Peyer's patch (tissue), 4 donors: ENCODE results near the gene TRIM4. TPM values are rescaled to one million over a fixed set of nuclear protein-coding genes. Genes with fewer than 3 reads are reported as not detected.
"Not testable (repeated sequence)": the region's sequence is repeated elsewhere in the genome, so short reads cannot be mapped to it uniquely, and the experiment has no call there.

ENCODE experiments used
- DNase-seq, 3 donors: peaks; one replicate each; pipeline ENCODE4 v3.0.0-alpha.2; 2017 to 2019
- H3K27ac ChIP-seq, 4 donors: fragments of 200-600 bp; sonication (generic); one replicate each; pipeline ENCODE4 v1.5.1; 2016 to 2019
- H3K27me3 ChIP-seq, 2 donors: fragments of 200-600 bp; sonication (generic); one replicate each; pipeline ENCODE4 v1.5.1; 2019
- H3K36me3 ChIP-seq, 3 donors: fragments of 200-600 bp; sonication (generic); one replicate each; pipeline ENCODE4 v1.5.1; 2016 to 2019
- H3K4me1 ChIP-seq, 4 donors: fragments of 200-600 bp; sonication (generic); one replicate each; pipeline ENCODE4 v1.5.1; 2016 to 2019
- H3K4me3 ChIP-seq, 4 donors: fragments of 200-600 bp; sonication (generic); 1 replicate in 3 of 4; 2 replicates in 1 of 4; pipeline ENCODE4 v1.5.1; 2016 to 2019; ENCODE audit warnings: mild to moderate bottlenecking in 1 of 4
- H3K9me3 ChIP-seq, 4 donors: fragments of 200-600 bp; sonication (generic); one replicate each; pipeline ENCODE4 v1.5.1; 2016 to 2019; ENCODE audit warnings: mild to moderate bottlenecking in 1 of 4
- CTCF ChIP-seq, 6 experiments: fragments of 450-650 bp in 4 of 6; fragments of 200-600 bp in 2 of 6; sonication (generic) in 1 of 6; IDR thresholded peaks; one replicate each; pipeline ENCODE4 v1.5.1; 2017 to 2019; ENCODE audit warnings: antibody characterized with exemption in 6 of 6, mild to moderate bottlenecking in 3 of 6, moderate library complexity in 1 of 6
- POLR2A ChIP-seq, 2 donors: fragments of 450-650 bp; IDR thresholded peaks; one replicate each; pipeline ENCODE4 v1.5.1; 2017; ENCODE audit warnings: antibody characterized with exemption in 2 of 2, mild to moderate bottlenecking in 2 of 2, moderate library complexity in 2 of 2
- total RNA-seq, 4 donors: library from RNA; depleted of rRNA; stranded (reverse); fragments of >200 nt; gene quantifications; one replicate each; pipeline ENCODE4 v1.1.0, GENCODE V29; 2016

Gene TRIM4
- total RNA-seq, 4 donors from 2014 or later: 52.1 to 80.9 (median 59.9) TPM

- Histone ChIP-seq H3K9me3 (no peaks in the 10 kb centered on the region), H3K4me1 (no peaks in the 10 kb centered on the region), H3K36me3 (peaks cover 0 to 28% (median 0%) of the 10 kb centered on the region in 3 donors), H3K27me3 (no peaks in the 10 kb centered on the region), H3K27ac (no peak overlapping the region), H3K4me3 (no peak overlapping the region)
- TF ChIP-seq CTCF (IDR thresholded peaks at IDR 0.05): no peak
- no peak for TF ChIP-seq POLR2A (IDR thresholded peaks at IDR 0.05)
- DNase-seq: no peak
Observed at GRCh38 chr7:99893280-99893679, 26.1 kb downstream of the TRIM4 start.

GRCh38 chr7:99890348-99890747 lies 29.0 kb downstream of the TRIM4 start:
- peaks cover 0 to 27% (median 0%) of the 10 kb centered on the region in 3 donors for H3K36me3 ChIP-seq
- not testable (repeated sequence) for H3K4me3 ChIP-seq, DNase-seq, H3K27ac ChIP-seq, H3K4me1 ChIP-seq, H3K27me3 ChIP-seq, H3K9me3 ChIP-seq

- not testable (repeated sequence) for H3K27me3 ChIP-seq, DNase-seq, H3K27ac ChIP-seq, H3K9me3 ChIP-seq, H3K4me1 ChIP-seq, H3K4me3 ChIP-seq
- peaks cover 0 to 27% (median 0%) of the 10 kb centered on the region in 3 donors for H3K36me3 ChIP-seq
Observed at GRCh38 chr7:99888366-99888765, 31.0 kb downstream of the TRIM4 start.

GRCh38 chr7:99881370-99881769 lies 38.0 kb downstream of the TRIM4 start:
- Histone ChIP-seq H3K27ac (no peak overlapping the region), H3K4me1 (no peaks in the 10 kb centered on the region), H3K36me3 (no peaks in the 10 kb centered on the region), H3K9me3 (no peaks in the 10 kb centered on the region), H3K27me3 (no peaks in the 10 kb centered on the region), H3K4me3 (no peak overlapping the region)
- TF ChIP-seq CTCF (IDR thresholded peaks at IDR 0.05) (no peak), POLR2A (IDR thresholded peaks at IDR 0.05) (no peak)
- no peak for DNase-seq

GRCh38 chr7:99876933-99877332 lies 42.4 kb downstream of the TRIM4 start, which contains the start of gene OR2AE1:
Gene OR2AE1, minus strand, starts transcription at chr7:99877033. Its CDS starts 0 bp downstream, at chr7:99877033.
- TF ChIP-seq POLR2A (IDR thresholded peaks at IDR 0.05) (no peak), CTCF (IDR thresholded peaks at IDR 0.05) (no peak)
- no peak within 1 kb of the TSS for H3K4me3 ChIP-seq

GRCh38 chr7:99876491-99876890 lies 42.8 kb downstream of the TRIM4 start:
- Histone ChIP-seq H3K36me3 (no peaks in the 10 kb centered on the region), H3K9me3 (no peaks in the 10 kb centered on the region), H3K27ac (no peak overlapping the region), H3K4me1 (no peaks in the 10 kb centered on the region), H3K4me3 (no peak overlapping the region), H3K27me3 (no peaks in the 10 kb centered on the region)
- no peak for DNase-seq
- TF ChIP-seq POLR2A (IDR thresholded peaks at IDR 0.05): no peak
- no peak for TF ChIP-seq CTCF (IDR thresholded peaks at IDR 0.05)

More at GRCh38 chr7:99876933-99877332, 42.4 kb downstream of the TRIM4 start, which contains the start of gene OR2AE1:
- Histone ChIP-seq H3K36me3 (no peaks in the 10 kb centered on the region), H3K27me3 (no peaks in the 10 kb centered on the region), H3K4me1 (no peaks in the 10 kb centered on the region), H3K9me3 (no peaks in the 10 kb centered on the region), H3K27ac (no peak within 1 kb of the TSS)
- no peak for DNase-seq

GRCh38 chr7:99868246-99868645 lies 51.1 kb downstream of the TRIM4 start:
- Histone ChIP-seq H3K4me1 (no peaks in the 10 kb centered on the region), H3K36me3 (no peaks in the 10 kb centered on the region), H3K9me3 (no peaks in the 10 kb centered on the region), H3K4me3 (no peak overlapping the region), H3K27ac (no peak overlapping the region), H3K27me3 (no peaks in the 10 kb centered on the region)
- TF ChIP-seq POLR2A (IDR thresholded peaks at IDR 0.05) (no peak), CTCF (IDR thresholded peaks at IDR 0.05) (no peak)
- no peak for DNase-seq

- H3K36me3 ChIP-seq: not testable (repeated sequence)
Observed at GRCh38 chr7:99867477-99867876, 51.9 kb downstream of the TRIM4 start.

More at GRCh38 chr7:99867477-99867876, 51.9 kb downstream of the TRIM4 start:
- not testable (repeated sequence) for H3K9me3 ChIP-seq, DNase-seq, H3K4me1 ChIP-seq, H3K27me3 ChIP-seq, H3K27ac ChIP-seq, H3K4me3 ChIP-seq
